ENCODE measurements around the gene ARL4D.
"Not testable (repeated sequence)": the region's sequence is repeated elsewhere in the genome, so short reads cannot be mapped to it uniquely, and the experiment has no call there.

The ARL4D gene

DNA sequence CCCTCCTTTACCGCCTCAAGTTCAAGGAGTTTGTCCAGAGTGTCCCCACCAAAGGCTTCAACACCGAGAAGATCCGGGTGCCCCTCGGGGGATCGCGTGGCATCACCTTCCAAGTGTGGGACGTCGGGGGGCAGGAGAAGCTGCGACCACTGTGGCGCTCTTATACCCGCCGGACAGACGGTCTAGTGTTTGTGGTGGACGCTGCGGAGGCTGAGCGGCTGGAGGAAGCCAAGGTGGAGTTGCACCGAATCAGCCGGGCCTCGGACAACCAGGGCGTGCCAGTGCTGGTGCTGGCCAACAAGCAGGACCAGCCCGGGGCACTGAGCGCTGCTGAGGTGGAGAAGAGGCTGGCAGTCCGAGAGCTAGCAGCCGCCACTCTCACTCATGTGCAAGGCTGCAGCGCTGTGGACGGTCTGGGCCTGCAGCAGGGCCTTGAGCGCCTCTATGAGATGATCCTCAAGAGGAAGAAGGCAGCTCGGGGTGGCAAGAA lies 1.1 kb downstream of the ARL4D start:
- no peak for DNase-seq

DNA sequence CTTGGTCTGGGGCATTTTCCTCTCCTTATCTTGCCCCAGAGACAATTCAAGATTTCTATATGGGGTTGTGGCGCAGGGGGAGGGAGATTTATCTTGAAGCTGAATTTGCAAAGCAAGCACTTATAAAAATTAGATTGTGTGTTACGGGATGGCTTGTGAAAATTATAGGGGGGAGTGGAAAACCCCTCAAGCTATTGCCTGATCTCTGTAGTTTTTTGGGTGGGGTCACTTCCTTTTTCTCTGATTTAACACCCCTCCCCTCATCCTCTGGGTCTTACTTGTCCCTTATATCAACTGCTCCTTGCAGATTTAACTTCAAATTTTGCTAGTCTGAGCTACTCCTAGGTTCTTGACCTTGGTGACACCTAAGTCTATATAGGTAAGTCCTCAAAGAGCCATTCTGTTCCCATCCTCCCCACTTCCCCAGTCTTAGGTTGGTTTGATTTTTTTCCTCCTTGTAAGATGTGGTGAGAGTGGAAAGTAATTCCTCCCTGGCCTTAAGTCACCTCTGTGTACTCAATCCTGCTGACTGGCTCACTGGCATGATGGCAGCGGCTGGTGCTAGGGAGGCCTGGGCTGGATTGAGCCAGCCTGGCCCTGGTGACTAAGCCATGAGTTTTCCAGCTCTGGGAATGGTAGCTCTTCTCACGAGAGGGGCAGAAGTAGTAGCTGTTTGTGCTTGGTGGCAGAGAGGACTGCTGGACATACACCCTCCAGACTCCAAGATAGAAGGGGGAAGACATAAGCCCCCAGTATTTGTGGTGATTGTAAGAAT lies 2.3 kb downstream of the ARL4D start:
- no peak for DNase-seq

DNA sequence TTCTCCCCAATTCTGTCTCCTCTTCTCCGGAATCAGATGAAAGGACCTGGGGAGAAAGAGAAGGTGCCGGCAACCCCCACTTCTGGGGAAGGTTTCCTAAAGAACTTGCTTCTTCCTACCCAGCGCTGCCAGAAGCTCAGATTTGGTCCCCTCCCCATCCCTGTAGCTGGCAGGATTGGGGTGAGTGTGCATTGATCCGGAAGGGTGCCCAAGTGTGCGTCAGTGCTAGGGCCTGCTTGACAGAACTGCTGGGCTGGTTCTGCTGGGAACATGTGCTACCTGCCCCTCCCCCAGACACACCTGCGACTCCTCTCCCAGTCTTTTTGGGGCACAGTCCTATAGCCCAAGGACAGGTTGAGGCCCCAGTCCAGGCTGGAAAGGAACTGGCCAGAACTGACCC lies 3.3 kb downstream of the ARL4D start:
- no peak for DNase-seq

DNA sequence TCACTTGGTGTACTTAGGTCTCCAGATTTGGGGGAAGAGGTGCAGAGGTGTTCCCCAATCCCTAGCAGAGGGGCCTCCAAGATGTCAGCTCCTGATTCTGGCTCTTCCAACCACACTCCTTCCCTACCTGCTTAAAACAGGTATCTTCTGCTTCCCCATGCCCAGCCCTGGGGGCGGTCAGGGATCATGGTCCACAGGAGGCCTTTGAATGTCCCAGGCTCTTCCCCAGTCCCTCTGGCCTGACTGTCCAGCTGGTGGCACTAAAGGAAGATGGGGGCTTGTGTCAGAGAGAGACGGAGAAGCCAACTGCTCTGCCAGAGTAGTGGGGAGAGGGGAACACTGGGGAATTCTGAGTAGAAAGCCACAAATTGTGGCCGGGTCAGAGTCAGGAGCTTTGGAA lies 3.8 kb downstream of the ARL4D start:
- no peak for DNase-seq

DNA sequence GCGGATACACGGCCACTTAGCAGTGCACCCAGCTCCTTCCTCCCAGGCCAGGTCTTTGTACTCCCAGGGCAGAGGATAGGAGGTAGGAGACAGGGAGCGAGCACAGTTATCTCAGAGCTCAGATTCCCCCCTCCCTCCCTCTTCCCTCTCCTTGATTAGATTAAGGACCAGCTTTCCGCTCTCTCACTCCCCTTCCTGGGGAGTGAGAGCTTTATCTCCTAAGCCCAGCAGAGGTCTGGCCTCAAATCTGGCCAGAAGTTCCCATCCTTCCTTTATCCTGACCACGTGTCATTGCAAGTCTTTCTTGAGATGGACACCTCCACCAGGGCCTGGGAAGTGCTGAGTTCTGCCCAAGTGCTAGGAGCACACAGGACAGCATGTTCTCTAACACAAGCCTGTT lies 5.1 kb downstream of the ARL4D start:
- DNase-seq, result no peak

DNA sequence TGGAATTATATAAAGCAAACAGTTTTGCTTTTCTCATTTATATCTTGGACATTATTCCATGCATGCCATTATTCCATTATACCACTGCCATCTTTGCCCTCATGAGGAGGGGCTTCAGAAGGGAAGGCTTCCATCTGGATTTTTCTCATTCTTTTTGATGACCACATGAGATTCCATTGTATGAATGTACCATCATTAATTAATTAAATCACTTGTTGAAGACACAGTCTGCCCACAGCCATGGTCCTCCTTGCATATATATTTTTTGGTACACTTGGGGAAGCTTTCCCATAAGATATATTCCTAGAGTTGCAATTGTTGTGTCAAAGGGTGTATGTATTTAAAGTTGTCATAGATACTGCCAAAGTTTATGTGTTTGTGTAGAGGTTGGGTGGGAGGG lies 7.1 kb downstream of the ARL4D start:
- no peak for DNase-seq

DNA sequence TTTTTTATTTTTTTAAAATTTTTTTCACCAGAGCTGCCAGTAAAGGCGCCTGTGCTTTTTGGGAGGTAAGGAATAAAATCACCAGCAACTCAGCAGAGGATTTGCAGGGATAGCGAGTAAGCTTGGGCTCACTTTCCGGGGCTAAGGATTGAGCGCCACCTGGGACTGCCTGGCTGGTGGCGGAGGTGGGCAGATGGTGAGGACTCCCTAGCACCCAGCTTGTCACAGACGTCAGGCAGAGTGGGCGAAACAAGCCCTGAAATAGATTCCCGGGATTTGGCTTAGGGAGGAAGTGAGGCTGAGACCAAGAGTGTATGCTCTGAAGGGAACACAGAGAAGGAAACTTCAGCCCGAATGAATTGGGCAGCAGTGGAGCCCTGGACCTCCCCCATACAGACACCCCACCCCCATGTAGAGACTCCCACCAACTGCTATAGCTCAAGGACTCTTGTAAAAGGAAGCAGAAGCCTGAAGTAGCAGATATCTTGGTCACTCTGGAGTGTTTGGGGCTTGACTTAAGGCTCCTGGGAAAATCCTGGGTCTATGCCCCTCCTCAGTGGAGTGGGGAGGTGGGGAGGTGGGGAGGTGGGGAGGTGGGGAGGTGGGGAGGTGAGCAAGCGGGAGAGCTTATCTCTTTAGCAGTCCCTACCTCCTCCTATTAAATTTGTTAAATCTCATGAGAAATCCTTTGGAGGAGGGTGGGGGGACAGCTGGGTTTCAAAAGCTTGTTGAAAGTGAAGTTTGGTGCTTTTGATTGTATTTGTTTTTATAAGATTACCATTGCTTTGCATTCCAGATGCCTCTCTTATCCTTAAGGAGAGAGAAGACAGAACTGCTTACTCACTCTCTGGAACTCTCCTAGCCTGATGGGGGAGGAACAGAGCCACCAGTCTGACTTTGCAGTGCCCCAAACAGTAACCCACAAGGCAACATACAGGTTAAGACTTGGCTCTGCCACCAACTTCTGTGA lies 8.2 kb downstream of the ARL4D start:
- DNase-seq, result no peak

DNA sequence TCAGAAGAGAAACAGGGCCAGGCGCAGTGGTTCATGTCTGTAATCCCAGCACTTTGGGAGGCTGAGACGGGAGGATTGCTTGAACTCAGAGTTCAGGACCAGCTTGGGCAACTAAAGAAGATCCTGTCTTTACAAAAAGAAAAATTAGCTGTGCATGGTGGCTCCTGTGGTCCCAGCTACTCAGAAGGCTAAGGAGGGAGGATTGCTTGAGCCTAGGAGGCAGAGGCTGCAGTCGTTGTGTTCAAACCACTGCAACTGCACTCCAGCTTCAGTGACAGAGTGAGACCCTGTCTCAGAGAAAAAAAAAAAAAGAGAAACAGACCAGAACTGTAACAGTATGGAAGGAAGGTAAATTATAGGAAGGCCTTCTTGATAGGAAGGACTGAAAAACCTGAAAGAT lies 10.3 kb downstream of the ARL4D start:
- no peak for DNase-seq

DNA sequence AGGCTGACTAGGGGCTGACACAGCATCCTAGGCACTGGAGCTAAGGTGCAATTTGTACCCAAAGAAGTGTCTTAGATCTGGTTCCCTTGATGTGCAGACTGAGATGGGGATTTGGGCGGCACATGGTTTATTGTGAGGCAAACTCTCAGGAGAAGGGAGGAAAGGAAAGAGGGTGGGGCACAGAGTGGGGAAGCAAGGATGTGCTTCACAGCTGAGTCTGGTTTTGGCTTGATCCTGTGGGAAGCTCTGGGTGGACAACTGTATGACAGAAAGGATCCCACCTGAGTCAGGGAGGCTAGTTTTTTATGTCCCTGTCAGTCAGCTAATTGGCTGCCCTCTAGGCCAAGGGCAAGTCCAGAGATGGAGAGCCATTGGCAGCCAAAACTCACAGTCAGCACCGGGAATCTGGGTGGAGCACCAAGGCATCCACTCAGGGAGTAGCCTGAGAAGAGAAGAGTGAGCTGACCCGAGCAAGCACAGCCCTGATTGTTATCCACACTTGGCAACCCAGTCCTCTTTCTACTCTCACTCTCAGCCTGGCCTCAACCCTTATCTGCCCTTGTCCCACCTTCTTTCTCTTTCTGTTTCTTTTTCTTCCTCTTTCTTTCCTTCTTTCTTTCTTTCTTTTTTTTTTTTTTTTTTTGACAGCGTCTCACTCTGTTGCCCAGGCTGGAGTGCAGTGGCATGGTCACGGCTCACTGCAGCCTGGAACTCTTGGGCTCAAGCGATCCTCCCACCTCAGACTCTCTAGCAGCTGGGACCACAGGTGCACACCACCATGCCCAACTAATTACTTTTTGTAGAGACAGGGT lies 12.0 kb downstream of the ARL4D start:
- DNase-seq, result no peak

DNA sequence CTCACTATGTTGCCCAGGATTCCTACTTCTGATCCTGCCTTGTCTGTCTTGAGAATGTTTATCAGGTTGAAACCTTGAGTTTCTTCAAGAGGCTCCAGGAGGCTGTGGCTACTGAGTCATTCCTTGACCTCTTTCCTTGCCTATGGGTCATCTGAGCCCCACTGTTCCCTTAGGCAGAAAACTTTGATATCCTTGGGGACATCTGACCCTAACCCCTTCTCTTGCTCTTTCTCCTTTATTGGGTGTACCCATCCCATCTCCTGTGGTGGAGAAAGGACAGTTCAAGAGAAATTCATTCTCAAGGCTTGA lies 12.5 kb downstream of the ARL4D start:
- DNase-seq, result no peak

DNA sequence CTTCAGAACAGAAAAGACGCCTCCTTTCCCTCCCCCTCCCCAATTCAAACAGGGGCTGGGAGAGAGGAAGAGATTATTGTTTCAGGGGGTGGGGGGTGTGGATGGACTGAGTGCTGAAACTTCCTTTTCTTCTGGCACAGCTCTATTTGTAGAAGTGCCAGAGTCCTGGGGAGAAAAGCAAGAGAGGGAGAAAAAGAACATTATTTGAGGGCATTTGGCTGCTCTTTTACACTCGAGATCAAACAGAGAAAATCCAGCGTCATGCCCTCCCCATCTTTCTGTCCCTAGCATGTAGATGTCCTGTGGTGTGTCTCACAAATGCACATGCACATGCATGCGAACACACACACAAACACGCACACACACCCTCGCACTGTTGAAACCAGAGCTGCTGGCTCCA lies 13.0 kb downstream of the ARL4D start:
- DNase-seq, result no peak

DNA sequence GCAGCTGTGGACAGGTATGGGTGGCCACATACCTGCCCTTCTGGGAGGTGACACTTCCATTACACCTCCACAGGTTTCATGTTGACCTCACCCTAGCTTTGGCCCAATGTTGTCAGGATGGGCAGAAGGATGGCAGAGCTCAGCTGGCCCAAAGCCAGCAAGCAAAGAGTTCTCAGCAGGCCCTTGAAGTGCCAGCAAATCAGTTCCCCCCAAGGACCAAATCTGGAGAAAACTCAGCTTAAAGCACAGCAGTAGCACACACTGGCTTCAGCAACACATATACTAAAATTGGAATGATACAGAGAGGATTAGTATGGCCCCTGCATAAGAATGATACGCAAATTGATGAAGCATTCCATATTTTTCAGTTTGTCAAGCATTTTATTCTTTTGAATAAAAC lies 13.4 kb downstream of the ARL4D start:
- DNase-seq, result no peak

DNA sequence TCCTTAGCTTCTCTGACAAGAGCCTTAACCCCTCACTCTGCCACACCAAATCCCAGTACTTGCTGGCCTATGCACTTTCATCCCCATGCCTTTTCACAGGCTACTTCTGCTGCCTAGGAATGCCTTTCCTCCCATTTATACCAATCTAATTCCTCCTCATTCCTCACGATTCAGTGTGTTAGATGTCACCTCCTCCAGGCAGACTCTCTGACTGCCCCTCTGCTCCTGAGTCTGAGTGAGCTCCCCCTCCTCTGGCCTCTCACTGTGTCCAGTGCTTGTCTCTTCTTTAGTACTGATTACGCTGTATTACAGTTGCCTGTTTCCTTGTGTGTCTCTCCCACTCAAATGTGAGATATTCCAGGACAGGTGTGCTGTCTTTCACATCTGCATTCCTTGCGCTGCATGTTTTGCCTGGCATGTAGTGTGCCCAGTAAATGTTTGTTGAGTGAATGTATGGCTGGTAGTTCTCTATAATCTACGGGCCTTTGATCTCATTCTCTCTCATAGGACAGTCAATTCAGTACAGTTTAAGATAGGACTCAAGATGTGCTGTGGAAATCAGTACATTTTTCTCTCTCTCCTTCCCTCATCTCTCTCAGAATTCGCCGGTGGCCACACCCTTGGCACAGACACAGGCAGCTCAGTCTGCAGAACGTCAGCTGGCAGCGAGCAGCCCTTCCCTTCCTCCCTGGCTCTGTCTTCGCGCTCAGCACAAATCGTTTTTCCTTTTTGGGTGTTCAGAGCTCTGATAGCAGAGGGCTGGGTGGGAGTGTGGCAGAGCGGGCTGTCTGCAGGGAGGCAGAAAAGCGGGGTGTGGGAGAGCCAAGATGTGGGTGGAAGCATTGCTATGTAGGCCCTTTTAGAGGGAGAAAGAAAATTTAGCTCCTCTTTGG lies 18.5 kb downstream of the ARL4D start:
- no peak for DNase-seq

DNA sequence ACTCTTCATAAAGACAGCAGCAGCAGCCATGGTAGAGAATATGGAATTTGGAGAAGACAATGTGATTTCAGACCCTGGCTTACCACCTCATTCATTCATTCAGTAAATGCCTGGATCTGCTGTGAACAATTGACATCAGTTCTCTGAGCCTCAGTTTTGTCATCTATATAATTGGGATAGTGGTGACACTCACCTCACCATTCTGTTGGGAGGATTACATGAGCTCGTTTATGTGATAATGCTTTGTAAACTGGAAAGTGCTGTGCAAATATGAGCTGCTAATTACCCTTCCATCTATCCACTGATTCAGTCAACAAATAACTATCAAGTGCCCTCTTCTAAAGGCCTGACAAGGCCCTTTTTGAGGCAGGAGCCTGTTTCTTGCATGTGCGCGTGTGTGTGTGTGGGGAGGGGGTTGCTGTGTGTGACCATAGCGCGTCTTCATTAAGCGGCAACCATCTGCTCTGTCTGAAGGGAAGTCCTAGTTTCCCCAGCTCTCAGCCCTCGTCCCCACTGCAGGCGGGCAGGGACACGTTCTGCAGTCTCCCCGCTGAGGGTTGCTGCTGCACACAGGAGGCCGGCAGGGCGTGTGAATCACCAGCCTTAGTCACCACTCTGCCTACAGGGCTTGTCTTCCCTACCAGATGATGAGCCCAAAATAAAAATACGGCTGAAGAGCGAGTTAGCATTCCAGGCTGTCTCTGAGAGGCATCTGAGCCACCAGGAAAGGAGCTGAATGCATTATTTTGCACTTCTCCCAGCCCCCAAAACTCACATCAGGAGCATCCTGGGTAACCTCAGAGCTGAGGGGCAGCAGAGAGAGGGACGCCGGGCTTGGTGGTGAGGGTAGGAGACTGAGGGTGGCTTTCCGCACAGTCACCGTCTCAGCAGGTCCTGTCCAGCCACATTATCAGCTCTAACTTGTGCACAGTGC lies 19.9 kb downstream of the ARL4D start:
- no peak for DNase-seq

DNA sequence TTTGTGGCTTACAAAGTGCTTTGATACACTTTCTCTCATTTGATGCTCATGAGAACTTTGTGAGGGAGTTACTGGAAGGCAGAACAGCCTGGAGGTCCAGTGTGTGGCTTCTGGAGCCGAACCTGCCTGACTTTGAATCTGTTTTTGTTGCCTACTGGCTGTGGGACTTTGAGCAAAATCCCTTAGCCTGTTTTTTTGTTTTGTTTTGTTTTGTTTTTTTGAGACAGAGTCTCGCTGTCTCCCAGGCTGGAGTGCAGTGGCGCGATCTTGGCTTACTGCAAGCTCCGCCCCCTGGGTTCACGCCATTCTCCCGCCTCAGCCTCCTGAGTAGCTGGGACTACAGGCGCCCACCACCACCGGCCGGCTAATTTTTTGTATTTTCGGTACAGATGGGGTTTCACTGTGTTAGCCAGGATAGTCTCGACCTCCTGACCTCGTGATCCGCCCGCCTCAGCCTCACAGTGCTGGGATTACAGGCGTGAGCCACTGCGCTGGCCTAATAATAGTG lies 20.6 kb downstream of the ARL4D start:
- DNase-seq, result not testable (repeated sequence)

DNA sequence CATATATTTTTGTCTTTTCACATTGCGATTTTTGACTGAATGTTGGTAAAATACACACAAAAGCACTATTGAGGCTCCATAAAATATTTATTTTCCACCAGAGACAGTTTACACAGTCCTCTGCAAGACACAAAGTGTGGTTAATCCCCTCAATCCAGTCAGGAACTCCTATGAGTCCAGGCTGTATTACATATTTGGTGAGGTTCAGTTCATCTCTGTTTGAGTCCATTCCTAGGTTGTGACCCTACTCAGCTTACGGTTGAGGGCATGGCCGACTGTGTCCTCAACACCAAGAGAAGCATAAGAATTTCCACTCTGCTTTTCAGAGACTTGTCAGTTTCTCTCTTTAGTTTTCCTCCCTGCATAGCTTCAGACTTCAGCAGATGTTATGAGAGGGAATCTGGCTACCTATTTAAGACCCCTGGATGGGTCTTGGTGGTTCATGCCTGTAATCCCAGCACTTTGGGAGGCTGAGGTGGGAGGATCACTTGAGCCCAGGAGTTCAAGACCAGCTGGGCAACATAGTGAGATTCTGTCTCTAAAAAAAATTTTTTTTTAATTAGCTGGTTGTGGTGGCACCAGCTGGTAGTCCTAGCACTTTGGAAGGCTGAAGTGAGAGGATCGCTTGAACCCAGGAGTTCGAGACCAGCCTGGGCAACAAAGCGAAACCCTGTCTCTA lies 25.1 kb downstream of the ARL4D start:
- DNase-seq, result no peak

DNA sequence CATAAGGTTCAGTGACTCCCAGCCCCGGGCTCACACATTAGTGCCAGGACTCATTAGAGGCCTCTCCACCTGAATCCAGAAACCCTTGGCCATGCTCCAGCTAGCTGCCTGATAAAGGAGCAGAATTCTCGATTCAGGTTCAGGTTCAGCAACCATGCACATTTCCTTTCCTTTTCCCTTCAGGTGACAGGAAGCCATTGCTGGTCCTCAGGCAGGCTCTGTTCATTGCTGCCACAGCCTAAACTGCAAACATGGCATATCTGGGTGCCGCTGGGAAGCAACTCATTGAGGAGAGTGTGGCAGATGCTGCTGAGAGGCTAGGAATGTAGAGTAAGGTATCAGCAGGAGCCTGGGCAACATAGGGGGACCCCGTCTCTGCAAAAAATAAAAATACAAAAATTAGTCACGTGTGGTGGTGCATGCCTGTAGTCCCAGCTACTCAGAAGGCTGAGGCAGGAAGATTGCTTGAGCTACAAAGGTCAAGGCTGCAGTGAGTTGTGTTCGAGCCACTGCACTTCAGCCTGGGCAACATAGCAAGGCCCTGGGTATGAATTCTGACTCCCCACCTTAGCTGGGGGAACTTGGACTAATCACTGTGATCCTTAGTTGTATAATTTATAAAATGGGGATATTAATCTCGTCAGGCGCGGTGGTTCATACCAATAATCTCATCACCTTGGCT lies 28.7 kb downstream of the ARL4D start:
- DNase-seq, result no peak

DNA sequence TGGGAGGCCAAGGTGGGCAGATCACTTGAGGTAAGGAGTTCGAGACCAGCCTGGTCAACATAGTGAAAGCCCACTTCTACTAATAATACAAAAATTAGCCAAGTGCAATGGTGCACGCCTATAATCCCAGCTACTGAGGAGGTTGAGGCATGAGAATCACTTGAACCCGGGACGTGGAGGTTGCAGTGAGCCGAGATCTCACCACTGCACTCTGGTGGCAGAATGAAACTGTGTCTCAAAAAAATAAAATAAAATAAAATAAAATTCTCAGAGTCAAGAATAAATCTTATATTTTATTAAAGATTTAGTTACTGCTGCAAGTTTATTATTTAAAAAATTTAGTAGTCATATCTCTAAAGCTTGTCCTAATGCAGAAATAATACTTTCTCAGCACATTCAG lies 29.7 kb downstream of the ARL4D start:
- DNase-seq, result no peak

DNA sequence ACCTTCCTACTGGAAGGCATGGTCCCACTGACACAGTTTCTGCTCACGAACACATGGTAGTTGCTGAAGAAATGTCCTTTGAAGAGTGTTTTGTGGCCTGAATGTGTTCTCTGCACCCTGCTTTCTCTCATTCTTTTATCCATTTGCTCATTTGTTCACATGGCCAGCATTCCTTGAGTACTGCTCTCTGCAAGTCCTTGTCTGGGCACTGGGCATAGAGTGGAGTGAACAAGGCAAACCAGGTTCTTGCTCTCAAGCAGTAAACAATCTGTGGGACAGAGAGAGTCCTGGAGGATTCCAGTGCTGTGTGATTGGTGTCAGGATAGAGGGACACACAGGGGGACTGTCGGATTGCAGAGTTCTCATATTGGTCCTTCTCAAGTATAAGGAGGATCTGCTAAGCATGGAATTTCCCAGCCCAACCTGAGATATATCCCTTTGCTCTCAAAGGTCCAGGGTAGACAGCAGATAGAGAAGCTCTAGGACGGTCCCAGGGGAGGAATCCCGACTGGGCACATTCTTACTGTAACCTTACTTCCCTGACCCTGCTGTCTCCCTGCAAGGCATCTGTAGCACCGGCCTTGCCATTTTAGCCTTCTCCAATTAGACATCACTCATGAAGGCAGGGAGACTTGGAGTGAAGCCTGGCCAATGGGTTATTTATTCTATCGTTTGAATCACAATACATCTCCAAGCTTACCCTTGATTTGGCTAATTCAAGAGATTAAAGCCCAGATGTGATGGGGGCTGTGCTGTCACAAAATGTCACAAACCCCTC lies 32.3 kb downstream of the ARL4D start:
- DNase-seq, result no peak

Measured in CD4-positive, alpha-beta T cell treated with Interleukin-6 for 4 hours (primary cell).